SK-N-SH (cell line): ENCODE measurements around the gene CLEC1B. TPM values are rescaled to one million over a fixed set of nuclear protein-coding genes. Genes with fewer than 3 reads are reported as not detected.

Source experiments
- CTCF ChIA-PET: fragments of 300-600, 350-600 bp; formaldehyde crosslinking; extraction: SDS; loops from one replicate; lab custom pipeline; 2021; lab: Yijun Ruan, JAX
- POLR2A ChIA-PET: fragments of 350-600 bp; sonication (Branson Sonifier 250); formaldehyde crosslinking; extraction: SDS; loops from one replicate; lab custom pipeline; 2020; ENCODE audit warnings: antibody characterized with exemption, inconsistent platforms; lab: Yijun Ruan, JAX
- DNase-seq: peaks from one replicate; pipeline ENCODE4 v3.0.0; 2012
- H2AFZ ChIP-seq: fragments of 200-600 bp; sonication (generic); 2 replicates; pipeline ENCODE4 v1.8.1; 2016; ENCODE audit warnings: antibody characterized with exemption, mild to moderate bottlenecking, low read depth
- H3F3A ChIP-seq: fragments of 200-600 bp; sonication (generic); replicated peaks from 2 replicates; pipeline ENCODE3; 2016; ENCODE audit warnings: antibody characterized with exemption, mild to moderate bottlenecking; ENCODE audit not compliant: insufficient read depth
- H3K27ac ChIP-seq, 2 experiments: fragments of 200-500 bp in 1 of 2; fragments of 200-600 bp in 1 of 2; sonication (Bioruptor generic) in 1 of 2; sonication (generic), shearing (Covaris generic) in 1 of 2; 2 replicates each; pipeline versions ENCODE4 v1.5.1 to v1.6.1; 2014 to 2016; ENCODE audit warnings: low read depth in 2 of 2, inconsistent platforms in 1 of 2, low read length in 1 of 2, mild to moderate bottlenecking in 1 of 2, mixed read lengths in 1 of 2
- H3K27me3 ChIP-seq: fragments of 200-600 bp; sonication (generic), shearing (Covaris generic); 2 replicates; pipeline ENCODE4 v1.6.1; 2016; ENCODE audit warnings: mixed run types; ENCODE audit not compliant: insufficient read depth
- H3K36me3 ChIP-seq, 2 experiments: fragments of 200-500 bp in 1 of 2; fragments of 200-600 bp in 1 of 2; sonication (Bioruptor generic) in 1 of 2; sonication (generic) in 1 of 2; replicated peaks in 1 of 2; 2 replicates each; pipeline versions ENCODE3 to v1.5.1; 2014 to 2016; ENCODE audit warnings: low read length in 1 of 2, mild to moderate bottlenecking in 1 of 2; ENCODE audit not compliant: insufficient read depth in 2 of 2, control insufficient read depth in 1 of 2
- H3K4me1 ChIP-seq, 2 experiments: fragments of 200-500 bp in 1 of 2; fragments of 200-600 bp in 1 of 2; sonication (Bioruptor generic) in 1 of 2; sonication (generic), shearing (Covaris generic) in 1 of 2; 2 replicates each; pipeline versions ENCODE4 v1.5.1 to v1.6.1; 2014 to 2016; ENCODE audit warnings: low read depth in 1 of 2, low read length in 1 of 2, mixed run types in 1 of 2; ENCODE audit not compliant: insufficient read depth in 2 of 2, control insufficient read depth in 1 of 2
- H3K4me2 ChIP-seq: fragments of 200-600 bp; sonication (generic), shearing (Covaris generic); 2 replicates; pipeline ENCODE4 v1.6.1; 2017; ENCODE audit warnings: mixed run types
- H3K4me3 ChIP-seq, 2 experiments: fragments of 200-500 bp in 1 of 2; fragments of 200-600 bp in 1 of 2; sonication (Bioruptor generic) in 1 of 2; sonication (generic), shearing (Covaris generic) in 1 of 2; 2 replicates each; pipeline versions ENCODE4 v1.5.1 to v1.8.1; 2014 to 2016; ENCODE audit warnings: low read depth in 2 of 2, inconsistent platforms in 1 of 2, low read length in 1 of 2, mild to moderate bottlenecking in 1 of 2, mixed read lengths in 1 of 2, moderate library complexity in 1 of 2
- H3K79me2 ChIP-seq: fragments of 200-600 bp; sonication (generic); 2 replicates; pipeline ENCODE4 v1.8.1; 2017; ENCODE audit warnings: mild to moderate bottlenecking; ENCODE audit not compliant: insufficient read depth
- H3K9ac ChIP-seq: fragments of 200-600 bp; sonication (generic); 2 replicates; pipeline ENCODE4 v1.6.1; 2017; ENCODE audit warnings: mixed run types
- H3K9me2 ChIP-seq: fragments of 200-600 bp; sonication (generic); 2 replicates; pipeline ENCODE4 v1.6.1; 2017; ENCODE audit warnings: mixed run types
- H3K9me3 ChIP-seq: fragments of 200-600 bp; sonication (generic); 2 replicates; pipeline ENCODE4 v1.6.1; 2017; ENCODE audit warnings: mixed run types, mild to moderate bottlenecking, moderate library complexity
- H4K20me1 ChIP-seq: fragments of 200-600 bp; sonication (generic); 2 replicates; pipeline ENCODE4 v1.6.1; 2017; ENCODE audit warnings: mild to moderate bottlenecking, mixed run types; ENCODE audit not compliant: insufficient read depth
- EP300 ChIP-seq, 2 experiments: IDR thresholded peaks; 2 replicates each; pipeline versions ENCODE4 v1.4.0 to v1.6.1; 2012; ENCODE audit warnings: borderline replicate concordance in 1 of 2, low read depth in 1 of 2, low read length in 1 of 2
- FOSL2 ChIP-seq: IDR thresholded peaks from 2 replicates; pipeline ENCODE4 v1.4.0; 2012; ENCODE audit warnings: low read depth, mild to moderate bottlenecking, moderate library complexity, borderline replicate concordance
- FOXM1 ChIP-seq: IDR thresholded peaks from 2 replicates; pipeline ENCODE4 v1.4.0; 2012; ENCODE audit warnings: low read depth, mild to moderate bottlenecking
- GABPA ChIP-seq: IDR thresholded peaks from 2 replicates; pipeline ENCODE4 v1.4.0; 2012; ENCODE audit warnings: low read depth, mild to moderate bottlenecking
- GATA2 ChIP-seq: sonication (generic); formaldehyde crosslinking; IDR thresholded peaks from 2 replicates; pipeline ENCODE4 v1.5.0; 2020; ENCODE audit warnings: mild to moderate bottlenecking, missing genetic modification reagents
- MEF2A ChIP-seq: IDR thresholded peaks from 2 replicates; pipeline ENCODE4 v1.4.0; 2012; ENCODE audit warnings: low read depth, borderline replicate concordance
- NFIC ChIP-seq: IDR thresholded peaks from 2 replicates; pipeline ENCODE4 v1.4.0; 2012; ENCODE audit warnings: borderline replicate concordance
- NRF1 ChIP-seq: IDR thresholded peaks from 2 replicates; pipeline ENCODE4 v1.6.1; 2012; ENCODE audit warnings: low read depth, mild to moderate bottlenecking, low read length
- RCOR1 ChIP-seq: fragments of 150-350 bp; IDR thresholded peaks from 2 replicates; pipeline ENCODE4 v1.6.1; 2017; ENCODE audit warnings: antibody characterized with exemption, low read length
- REST ChIP-seq: IDR thresholded peaks from 2 replicates; pipeline ENCODE4 v1.6.1; 2012; ENCODE audit warnings: mild to moderate bottlenecking, low read depth, low read length, moderate library complexity
- RFX5 ChIP-seq: IDR thresholded peaks from 2 replicates; pipeline ENCODE4 v1.6.1; 2012; ENCODE audit warnings: mild to moderate bottlenecking, improper control_type of control experiment, low read length
- SMC3 ChIP-seq: IDR thresholded peaks from 2 replicates; pipeline ENCODE4 v1.6.1; 2012; ENCODE audit warnings: low read depth, low read length, improper control_type of control experiment
- TEAD4 ChIP-seq: IDR thresholded peaks from 2 replicates; pipeline ENCODE4 v1.4.0; 2012; ENCODE audit warnings: mild to moderate bottlenecking, borderline replicate concordance; ENCODE audit not compliant: insufficient read depth
- WGBS: methylation state at CpG from one replicate; pipeline ENCODE4 v1.1.6; 2017; ENCODE audit warnings: low lambda C conversion rate; 5-methylcytosine and 5-hydroxymethylcytosine counted together
- polyA plus RNA-seq, 3 experiments: library from polyadenylated mRNA; depleted of rRNA; stranded (reverse); fragments of >200 nt; gene quantifications; 2 replicates each; pipeline ENCODE4 v1.2.3, GENCODE V29; 2012
- TF ChIP-seq, protein P1 (sequence below): fragments of 200-600 bp; sonication (generic); IDR thresholded peaks from 2 replicates; pipeline ENCODE4 v1.6.1; 2017; ENCODE audit warnings: antibody characterized with exemption, mild to moderate bottlenecking, moderate library complexity

Gene CLEC1B
- polyA plus RNA-seq, 1 of the 3 experiments (the other 2 are of a cell fraction): not detected

DNA sequence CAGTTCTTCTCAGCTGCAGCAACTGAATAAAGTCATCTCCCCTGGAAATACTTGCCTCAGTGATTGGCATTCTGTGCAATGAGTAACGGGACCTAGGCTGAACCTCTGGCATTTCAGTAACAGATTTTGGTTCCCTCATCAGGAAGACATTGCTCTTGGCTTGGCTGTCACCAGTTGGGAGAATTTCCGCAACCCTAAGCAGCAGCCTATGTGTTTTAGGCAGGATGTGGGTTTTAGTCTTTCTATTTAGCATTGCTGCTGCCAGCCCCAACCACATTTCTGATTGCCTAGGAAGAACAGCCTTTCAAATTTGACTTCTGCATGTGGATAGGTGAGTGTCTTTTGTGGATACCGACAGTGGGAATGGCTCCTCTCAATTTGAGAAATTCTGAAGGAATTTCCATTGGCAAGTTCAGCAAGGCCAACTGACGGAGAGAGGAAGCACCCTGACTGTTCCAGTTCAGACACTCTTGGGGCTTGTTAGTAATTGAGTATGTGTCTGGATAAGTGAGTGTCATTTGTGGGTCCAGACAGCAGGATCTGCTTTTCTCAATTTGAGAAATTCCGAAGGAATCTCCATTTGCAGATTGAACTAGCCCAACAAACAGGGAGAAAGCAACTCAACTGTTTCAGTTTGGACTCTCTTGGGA lies 47.8 kb downstream of the CLEC1B start:
- no peaks in the 10 kb centered on the region for H3K9me3 ChIP-seq
- no peak overlapping the region for H3K4me3 ChIP-seq
- H3F3A ChIP-seq: no peaks in the 10 kb centered on the region
- no peak overlapping the region for H2AFZ ChIP-seq
- ChIA-PET CTCF (no interaction called here), POLR2A (no interaction called here)
- TF ChIP-seq NRF1 (no peak), EP300 (IDR thresholded peaks at IDR 0.05; ENCODE audit: borderline replicate concordance in 1 of 2, low read depth in 1 of 2, low read length in 1 of 2) (no peak), RFX5 (no peak)
- TF ChIP-seq, protein P1, sequence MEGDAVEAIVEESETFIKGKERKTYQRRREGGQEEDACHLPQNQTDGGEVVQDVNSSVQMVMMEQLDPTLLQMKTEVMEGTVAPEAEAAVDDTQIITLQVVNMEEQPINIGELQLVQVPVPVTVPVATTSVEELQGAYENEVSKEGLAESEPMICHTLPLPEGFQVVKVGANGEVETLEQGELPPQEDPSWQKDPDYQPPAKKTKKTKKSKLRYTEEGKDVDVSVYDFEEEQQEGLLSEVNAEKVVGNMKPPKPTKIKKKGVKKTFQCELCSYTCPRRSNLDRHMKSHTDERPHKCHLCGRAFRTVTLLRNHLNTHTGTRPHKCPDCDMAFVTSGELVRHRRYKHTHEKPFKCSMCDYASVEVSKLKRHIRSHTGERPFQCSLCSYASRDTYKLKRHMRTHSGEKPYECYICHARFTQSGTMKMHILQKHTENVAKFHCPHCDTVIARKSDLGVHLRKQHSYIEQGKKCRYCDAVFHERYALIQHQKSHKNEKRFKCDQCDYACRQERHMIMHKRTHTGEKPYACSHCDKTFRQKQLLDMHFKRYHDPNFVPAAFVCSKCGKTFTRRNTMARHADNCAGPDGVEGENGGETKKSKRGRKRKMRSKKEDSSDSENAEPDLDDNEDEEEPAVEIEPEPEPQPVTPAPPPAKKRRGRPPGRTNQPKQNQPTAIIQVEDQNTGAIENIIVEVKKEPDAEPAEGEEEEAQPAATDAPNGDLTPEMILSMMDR: no peak
- no peaks in the 10 kb centered on the region for H3K9me2 ChIP-seq
- H3K4me1 ChIP-seq: no peaks in the 10 kb centered on the region
- no peak for DNase-seq
- no peak overlapping the region for H3K9ac ChIP-seq
- WGBS: 14% methylated on average over 5 of the region's 5 CpGs
- no peak overlapping the region for H3K4me2 ChIP-seq
- no peaks in the 10 kb centered on the region for H3K79me2 ChIP-seq
- no peaks in the 10 kb centered on the region for H4K20me1 ChIP-seq
- H3K36me3 ChIP-seq: no peaks in the 10 kb centered on the region
- H3K27ac ChIP-seq: no peak overlapping the region
- no peaks in the 10 kb centered on the region for H3K27me3 ChIP-seq

DNA sequence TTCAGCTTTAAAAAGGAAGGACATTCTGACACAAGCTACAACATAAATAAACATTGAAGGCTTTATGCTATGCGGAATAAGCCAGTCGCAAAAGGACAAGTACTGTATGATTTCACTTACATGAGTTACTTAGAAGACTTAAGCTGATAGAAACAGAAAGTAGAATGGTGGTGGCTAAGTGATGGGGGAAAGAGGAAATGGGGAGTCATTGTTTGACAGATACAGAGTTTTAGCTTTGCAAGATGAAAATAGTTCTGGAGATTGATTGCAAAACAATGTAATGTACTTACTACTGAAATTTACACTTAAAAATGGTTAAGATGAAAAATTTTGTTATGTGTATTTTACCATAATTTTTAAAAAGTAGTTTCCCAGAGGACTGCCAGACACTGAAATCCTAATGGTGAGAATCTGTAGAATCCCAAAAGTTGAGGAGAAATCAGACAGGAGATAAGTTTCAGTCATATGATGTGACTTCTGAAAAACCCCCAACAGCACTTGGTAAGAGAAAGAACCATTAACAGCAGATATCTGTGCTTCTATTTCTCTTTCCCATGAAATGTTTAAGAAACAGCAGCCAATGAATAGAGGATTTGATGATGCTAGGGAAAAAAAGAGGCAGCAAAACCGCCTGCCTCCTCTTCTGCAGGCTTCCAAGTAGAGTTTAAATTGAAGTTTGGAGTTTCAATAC lies 50.2 kb downstream of the CLEC1B start:
- no peaks in the 10 kb centered on the region for H3K9me3 ChIP-seq
- TF ChIP-seq FOXM1 (no peak), NFIC (no peak), TEAD4 (no peak), RCOR1 (no peak), MEF2A (no peak), FOSL2 (no peak), GATA2 (CRISPR knock-in tag) (no peak), GABPA (no peak), REST (no peak), SMC3 (no peak)
- TF ChIP-seq, protein P1: no peak
- no peaks in the 10 kb centered on the region for H3K4me1 ChIP-seq
- CTCF ChIA-PET: interaction anchor here (1.1 kb wide), 1 partner anchor 8 kb away, joined by 3 read pairs; no protein-coding TSS in a partner anchor
- no peaks in the 10 kb centered on the region; the same call in 1 of the 2 replicates for H3K27me3 ChIP-seq
- POLR2A ChIA-PET: no interaction called here
- no peak for DNase-seq
- H3F3A ChIP-seq: no peaks in the 10 kb centered on the region
- no peak overlapping the region for H3K4me2 ChIP-seq
- no peak overlapping the region for H3K27ac ChIP-seq
- no peaks in the 10 kb centered on the region for H3K9me2 ChIP-seq
- no peak overlapping the region for H3K4me3 ChIP-seq
- 0 out of 2 replicates have a peak overlapping the region, but pooled peaks have one; percentile 6 for H2AFZ ChIP-seq
- H3K79me2 ChIP-seq: no peaks in the 10 kb centered on the region
- no peaks in the 10 kb centered on the region for H3K36me3 ChIP-seq
- H3K9ac ChIP-seq: no peak overlapping the region
- 43% methylated on average over 3 of the region's 3 CpGs for WGBS
- no peaks in the 10 kb centered on the region for H4K20me1 ChIP-seq
